Gastrocnemius medialis (tissue), 4 donors: ENCODE data around the gene TAC4. TPM values are rescaled to one million over a fixed set of nuclear protein-coding genes. Genes with fewer than 3 reads are reported as not detected.
A peak's percentile ranks its signal among the peaks of the same experiment; 100 is the strongest.

Experiments used
- ATAC-seq, 2 donors: fragments of 150-250 bp; one replicate each; pipeline ENCODE4 v1.9.1; 2016
- DNase-seq, 2 donors: peaks; one replicate each; pipeline ENCODE4 v3.0.0-alpha.2; 2019
- H3K27ac ChIP-seq, 4 donors: fragments of 200-600 bp; sonication (generic); 1 replicate in 1 of 4; 2 replicates in 3 of 4; pipeline ENCODE4 v1.5.1; 2016 to 2018; ENCODE audit warnings: mild to moderate bottlenecking in 2 of 4, moderate library complexity in 1 of 4
- H3K27me3 ChIP-seq, 3 donors: fragments of 200-600 bp; sonication (generic) in 2 of 3; 1 replicate in 1 of 3; 2 replicates in 2 of 3; pipeline versions ENCODE4 v1.5.1 to v1.6.0; 2016 to 2019; ENCODE audit warnings: mild to moderate bottlenecking in 1 of 3, moderate library complexity in 1 of 3
- H3K36me3 ChIP-seq, 2 donors: fragments of 200-600 bp; sonication (generic) in 1 of 2; one replicate each; pipeline ENCODE4 v1.5.1; 2017 to 2018
- H3K4me1 ChIP-seq, 2 donors: fragments of 200-600 bp; sonication (generic) in 1 of 2; one replicate each; pipeline ENCODE4 v1.5.1; 2016 to 2017; ENCODE audit warnings: mild to moderate bottlenecking in 2 of 2
- H3K4me3 ChIP-seq, 4 donors: fragments of 200-600 bp; sonication (generic) in 3 of 4; 1 replicate in 1 of 4; 2 replicates in 3 of 4; pipeline ENCODE4 v1.5.1; 2016 to 2019; ENCODE audit warnings: mild to moderate bottlenecking in 2 of 4
- H3K9me3 ChIP-seq, 3 donors: fragments of 200-600 bp; sonication (generic) in 2 of 3; 1 replicate in 1 of 3; 2 replicates in 2 of 3; pipeline ENCODE4 v1.5.1; 2016 to 2019
- POLR2A ChIP-seq, 2 donors: fragments of 450-650 bp; IDR thresholded peaks; one replicate each; pipeline ENCODE4 v1.6.1; 2017; ENCODE audit warnings: antibody characterized with exemption in 2 of 2, mild to moderate bottlenecking in 2 of 2, moderate library complexity in 2 of 2
- in situ Hi-C, 4 donors: fragments of 200-750 bp; cut with MboI; loops; one replicate each; pipeline versions ENCODE4 v1.15.0 to v1.8.0; 2017; ENCODE audit warnings: low sequenced_read_pairs in 4 of 4
- intact Hi-C: fragments of 100-400 bp; cut with DNase I; formaldehyde crosslinking; loops from one replicate; pipeline ENCODE4 v1.15.1; 2023; ENCODE audit warnings: low total_unique reads
- total RNA-seq, 4 donors: library from RNA; depleted of rRNA; stranded (reverse); fragments of >200 nt; gene quantifications; one replicate each; pipeline versions ENCODE4 v1.1.0 to v1.2.3, GENCODE V29; 2016
- TF ChIP-seq, protein P1 (sequence below), 5 experiments: fragments of 450-650 bp in 3 of 5; fragments of 200-600 bp in 2 of 5; sonication (generic) in 2 of 5; IDR thresholded peaks in 4 of 5; conservative IDR thresholded peaks in 1 of 5; 1 replicate in 4 of 5; 2 replicates in 1 of 5; pipeline ENCODE4 v1.5.1; 2016 to 2019; ENCODE audit warnings: antibody characterized with exemption in 5 of 5, mild to moderate bottlenecking in 3 of 5, moderate library complexity in 3 of 5

The TAC4 gene
- total RNA-seq, 4 donors from 2014 or later, result not detected

DNA sequence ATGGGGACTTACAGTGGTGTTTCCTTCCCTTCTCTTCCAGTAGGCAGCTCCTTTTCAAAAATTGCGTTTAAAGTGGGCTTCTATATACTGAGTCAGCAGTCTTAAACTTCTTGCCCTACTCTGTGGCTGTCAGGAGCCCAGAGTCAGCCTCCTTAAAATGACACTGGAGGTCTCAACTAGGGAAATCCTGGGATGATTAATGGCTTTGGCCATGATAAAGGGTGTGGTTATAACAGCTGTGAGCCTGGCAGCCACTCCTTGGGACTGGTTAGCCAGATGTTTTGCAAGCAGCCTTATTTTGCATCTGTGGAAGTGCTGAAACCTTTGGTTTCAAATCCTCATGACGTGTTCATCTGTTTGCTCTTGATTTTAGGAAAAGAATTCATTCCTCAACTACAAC lies 25.0 kb downstream of the TAC4 start:
- H3K27ac ChIP-seq, result no peak overlapping the region

DNA sequence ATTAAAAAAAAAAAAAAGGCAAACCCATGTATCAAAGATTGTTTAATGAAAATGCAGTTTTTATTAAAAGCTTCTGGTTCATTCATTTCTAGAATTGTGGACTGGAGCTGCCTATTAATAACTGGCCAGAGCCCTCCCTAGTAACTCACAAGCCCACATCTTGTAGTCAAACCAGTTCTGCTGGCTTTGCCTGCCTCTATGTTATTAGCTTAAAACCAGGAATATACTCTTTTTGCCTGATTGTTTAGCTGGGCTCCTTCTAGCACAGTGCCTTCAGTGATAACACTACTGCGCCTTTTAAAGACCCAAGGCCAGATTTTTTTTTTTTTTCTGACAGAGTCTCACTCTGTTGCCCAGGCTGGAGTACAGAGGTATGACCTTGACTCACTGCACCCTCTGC lies 26.0 kb downstream of the TAC4 start:
- TF ChIP-seq POLR2A (IDR thresholded peaks at IDR 0.05), result no peak
- TF ChIP-seq, protein P1, sequence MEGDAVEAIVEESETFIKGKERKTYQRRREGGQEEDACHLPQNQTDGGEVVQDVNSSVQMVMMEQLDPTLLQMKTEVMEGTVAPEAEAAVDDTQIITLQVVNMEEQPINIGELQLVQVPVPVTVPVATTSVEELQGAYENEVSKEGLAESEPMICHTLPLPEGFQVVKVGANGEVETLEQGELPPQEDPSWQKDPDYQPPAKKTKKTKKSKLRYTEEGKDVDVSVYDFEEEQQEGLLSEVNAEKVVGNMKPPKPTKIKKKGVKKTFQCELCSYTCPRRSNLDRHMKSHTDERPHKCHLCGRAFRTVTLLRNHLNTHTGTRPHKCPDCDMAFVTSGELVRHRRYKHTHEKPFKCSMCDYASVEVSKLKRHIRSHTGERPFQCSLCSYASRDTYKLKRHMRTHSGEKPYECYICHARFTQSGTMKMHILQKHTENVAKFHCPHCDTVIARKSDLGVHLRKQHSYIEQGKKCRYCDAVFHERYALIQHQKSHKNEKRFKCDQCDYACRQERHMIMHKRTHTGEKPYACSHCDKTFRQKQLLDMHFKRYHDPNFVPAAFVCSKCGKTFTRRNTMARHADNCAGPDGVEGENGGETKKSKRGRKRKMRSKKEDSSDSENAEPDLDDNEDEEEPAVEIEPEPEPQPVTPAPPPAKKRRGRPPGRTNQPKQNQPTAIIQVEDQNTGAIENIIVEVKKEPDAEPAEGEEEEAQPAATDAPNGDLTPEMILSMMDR (IDR thresholded peaks at IDR 0.05 in 4 of 5, conservative IDR thresholded peaks at IDR 0.05 in 1 of 5), result no peak
- Histone ChIP-seq H3K27me3 (no peaks in the 10 kb centered on the region), H3K36me3 (peaks cover 4 to 80% of the 10 kb centered on the region in 2 donors), H3K9me3 (no peaks in the 10 kb centered on the region), H3K4me3 (no peak overlapping the region), H3K27ac (no peak overlapping the region), H3K4me1 (peaks cover 4 to 12% of the 10 kb centered on the region in 2 donors)
- DNase-seq (no peak), ATAC-seq (no peak)
- intact Hi-C loops (no loop called here), in situ Hi-C loops (no loop called here)

More for the DNA sequence above, 25.0 kb downstream of the TAC4 start:
- no peaks in the 10 kb centered on the region for H3K27me3 ChIP-seq
- ATAC-seq (peak; percentile 53 to 74), DNase-seq (peak; percentile 21 to 61)
- TF ChIP-seq POLR2A (IDR thresholded peaks at IDR 0.05), result no peak
- H3K4me3 ChIP-seq, result no peak overlapping the region
- in situ Hi-C loops (no loop called here), intact Hi-C loops (no loop called here)
- H3K9me3 ChIP-seq, result no peaks in the 10 kb centered on the region
- peaks cover 1 to 80% of the 10 kb centered on the region in 2 donors for H3K36me3 ChIP-seq
- H3K4me1 ChIP-seq, result peaks cover 0 to 14% of the 10 kb centered on the region in 2 donors

DNA sequence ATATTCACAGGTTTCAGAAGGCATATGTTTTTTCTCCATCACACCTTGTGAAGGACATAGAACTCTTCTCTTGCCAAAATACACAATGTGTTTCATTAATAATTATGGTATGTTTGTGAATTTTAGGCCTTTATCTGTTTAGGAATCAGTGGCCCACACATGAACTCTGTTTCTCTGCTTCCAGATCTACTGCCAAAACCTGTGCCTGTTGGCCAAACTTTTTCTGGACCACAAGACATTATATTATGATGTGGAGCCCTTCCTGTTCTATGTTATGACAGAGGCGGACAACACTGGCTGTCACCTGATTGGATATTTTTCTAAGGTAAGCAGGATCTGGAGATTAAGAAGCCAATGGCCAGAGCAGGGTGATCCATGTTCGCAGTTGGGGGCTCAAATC lies 26.4 kb downstream of the TAC4 start:
- H3K4me3 ChIP-seq, result no peak overlapping the region
- peaks cover 4 to 79% of the 10 kb centered on the region in 2 donors for H3K36me3 ChIP-seq
- no peaks in the 10 kb centered on the region for H3K9me3 ChIP-seq
- no peak for ATAC-seq
- in situ Hi-C loops, result no loop called here
- no peaks in the 10 kb centered on the region for H3K27me3 ChIP-seq
- peaks cover 8 to 17% of the 10 kb centered on the region in 2 donors for H3K4me1 ChIP-seq
- no peak for TF ChIP-seq POLR2A (IDR thresholded peaks at IDR 0.05)
- no peak for DNase-seq
- H3K27ac ChIP-seq, result no peak overlapping the region
- intact Hi-C loops, result no loop called here

DNA sequence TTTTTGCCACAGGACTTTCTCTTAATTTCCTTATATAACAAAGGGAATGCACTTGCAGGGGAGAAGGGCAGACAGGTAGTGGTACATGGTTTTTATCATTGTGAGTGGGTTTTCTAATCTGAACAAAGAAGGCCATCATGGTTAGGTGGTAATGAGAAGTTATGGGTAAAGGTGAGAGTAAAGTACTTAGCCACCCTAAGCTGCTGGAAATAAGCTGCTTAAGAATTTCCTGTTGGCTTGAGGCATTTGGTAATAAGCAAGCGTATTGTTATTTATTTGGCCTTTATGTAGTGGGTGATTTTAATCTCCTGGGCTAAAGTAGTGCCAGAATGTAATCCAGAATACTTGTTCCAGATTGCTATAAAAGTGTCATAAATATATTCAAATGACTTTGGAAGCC lies 27.1 kb downstream of the TAC4 start:
- ATAC-seq, result no peak
- H3K9me3 ChIP-seq, result no peaks in the 10 kb centered on the region
- peaks cover 15 to 24% of the 10 kb centered on the region in 2 donors for H3K4me1 ChIP-seq
- no peak overlapping the region for H3K4me3 ChIP-seq
- in situ Hi-C loops (no loop called here), intact Hi-C loops (no loop called here)
- no peak overlapping the region for H3K27ac ChIP-seq
- TF ChIP-seq, protein P1 (IDR thresholded peaks at IDR 0.05 in 4 of 5, conservative IDR thresholded peaks at IDR 0.05 in 1 of 5), result no peak
- no peak for TF ChIP-seq POLR2A (IDR thresholded peaks at IDR 0.05)
- no peaks in the 10 kb centered on the region for H3K27me3 ChIP-seq
- H3K36me3 ChIP-seq, result peaks cover 4 to 72% of the 10 kb centered on the region in 2 donors
- no peak for DNase-seq

DNA sequence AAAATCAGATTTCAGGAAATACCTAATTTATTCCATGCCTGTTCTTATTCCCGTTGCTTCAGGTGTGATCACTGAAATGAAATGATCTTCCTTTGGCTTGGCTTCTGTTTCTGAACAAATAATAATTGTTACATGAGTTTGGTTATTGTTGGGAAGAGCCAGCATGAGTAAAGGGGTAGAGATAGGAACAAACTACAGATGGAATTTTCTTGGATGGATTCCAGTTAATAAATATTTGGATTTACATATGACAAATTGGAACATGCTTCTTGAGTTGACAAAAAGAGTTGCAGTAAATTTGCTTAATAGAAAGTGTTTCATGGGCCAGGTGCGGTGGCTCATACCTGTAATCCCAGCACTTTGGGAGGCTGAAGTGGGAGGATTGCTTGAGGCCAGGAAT lies 28.2 kb downstream of the TAC4 start:
- H3K9me3 ChIP-seq, result no peaks in the 10 kb centered on the region
- no peak overlapping the region for H3K27ac ChIP-seq
- H3K27me3 ChIP-seq, result no peaks in the 10 kb centered on the region
- DNase-seq, result no peak
- TF ChIP-seq POLR2A (IDR thresholded peaks at IDR 0.05), result no peak
- TF ChIP-seq, protein P1 (IDR thresholded peaks at IDR 0.05 in 4 of 5, conservative IDR thresholded peaks at IDR 0.05 in 1 of 5), result no peak
- ATAC-seq, result no peak
- H3K4me3 ChIP-seq, result no peak overlapping the region
- H3K4me1 ChIP-seq, result peaks cover 20 to 29% of the 10 kb centered on the region in 2 donors
- peaks cover 4 to 61% of the 10 kb centered on the region in 2 donors for H3K36me3 ChIP-seq
- intact Hi-C loops (no loop called here), in situ Hi-C loops (no loop called here)

DNA sequence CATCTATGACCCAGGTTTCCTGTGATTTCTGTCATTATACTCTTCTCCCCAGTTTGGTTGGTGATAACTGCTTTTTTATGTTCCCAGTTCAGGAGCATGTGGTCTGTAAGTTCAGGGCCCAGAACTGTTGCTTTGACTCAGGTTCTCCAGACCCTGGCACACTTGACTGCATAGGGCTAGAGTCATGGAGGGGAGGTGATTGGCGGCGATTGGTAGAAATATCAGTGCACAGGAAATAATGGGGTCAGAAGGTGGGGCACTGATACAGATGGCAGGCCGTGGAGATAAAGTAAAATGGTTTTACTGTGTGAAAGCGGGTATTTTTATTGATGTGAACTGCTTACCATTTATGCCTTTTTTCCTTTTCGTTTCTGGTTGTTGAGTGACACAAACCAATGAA lies 28.7 kb downstream of the TAC4 start:
- no peaks in the 10 kb centered on the region for H3K27me3 ChIP-seq
- H3K9me3 ChIP-seq, result no peaks in the 10 kb centered on the region
- peaks cover 20 to 33% of the 10 kb centered on the region in 2 donors for H3K4me1 ChIP-seq
- ATAC-seq (no peak), DNase-seq (no peak)
- intact Hi-C loops, result no loop called here
- H3K4me3 ChIP-seq, result no peak overlapping the region
- TF ChIP-seq, protein P1 (IDR thresholded peaks at IDR 0.05 in 4 of 5, conservative IDR thresholded peaks at IDR 0.05 in 1 of 5), result no peak
- TF ChIP-seq POLR2A (IDR thresholded peaks at IDR 0.05), result no peak
- in situ Hi-C loops, result no loop called here
- peaks cover 4 to 61% of the 10 kb centered on the region in 2 donors for H3K36me3 ChIP-seq
- H3K27ac ChIP-seq, result no peak overlapping the region
